Measurements from ENCODE around the gene KAT6B. TPM values are rescaled to one million over a fixed set of nuclear protein-coding genes. Genes with fewer than 3 reads are reported as not detected.

The KAT6B gene
- total RNA-seq, 2 donors from 2014 or later = 25.2 to 37.0 TPM

GRCh38 chr10:74927701-74928100 lies 101.3 kb downstream of the KAT6B start:
- DNase-seq = no peak
- no peak for ATAC-seq
- intact Hi-C loops (cut with DNase I) = no loop called here

GRCh38 chr10:74928742-74929191 lies 102.4 kb downstream of the KAT6B start:
- ATAC-seq = no peak
- no peak for DNase-seq
- intact Hi-C loops (cut with DNase I) = no loop called here

- ATAC-seq = peak in 1 of 2 donors; percentile 28
- intact Hi-C loops (cut with DNase I) = no loop called here
- DNase-seq = no peak
Measured at GRCh38 chr10:74929197-74929596, 102.8 kb downstream of the KAT6B start.

- ATAC-seq (no peak), DNase-seq (no peak)
- intact Hi-C loops (cut with DNase I) = no loop called here
Measured at GRCh38 chr10:74930965-74931364, 104.6 kb downstream of the KAT6B start.

GRCh38 chr10:74932648-74933047 lies 106.2 kb downstream of the KAT6B start:
- intact Hi-C loops (cut with DNase I) = no loop called here
- peak; percentile 76 for DNase-seq
- peak; percentile 47 to 57 for ATAC-seq

GRCh38 chr10:74934100-74934812 lies 107.9 kb downstream of the KAT6B start:
- DNase-seq = no peak
- ATAC-seq = no peak
- intact Hi-C loops (cut with DNase I) = no loop called here

- DNase-seq (no peak), ATAC-seq (peak in 1 of 2 donors; percentile 76)
- intact Hi-C loops (cut with DNase I) = no loop called here
Measured at GRCh38 chr10:74936577-74937265, 110.3 kb downstream of the KAT6B start.

- DNase-seq (no peak), ATAC-seq (peak in 1 of 2 donors; percentile 36)
- intact Hi-C loops (cut with DNase I) = no loop called here
Measured at GRCh38 chr10:74937266-74937856, 111.0 kb downstream of the KAT6B start.

- intact Hi-C loops (cut with DNase I) = no loop called here
- DNase-seq (no peak), ATAC-seq (no peak)
Measured at GRCh38 chr10:74944205-74944604, 117.8 kb downstream of the KAT6B start.

- ATAC-seq = no peak
- intact Hi-C loops (cut with DNase I) = no loop called here
Measured at GRCh38 chr10:74947781-74948401, 121.5 kb downstream of the KAT6B start.

GRCh38 chr10:74949034-74949832 lies 122.8 kb downstream of the KAT6B start:
- intact Hi-C loops (cut with DNase I) = no loop called here
- ATAC-seq (no peak), DNase-seq (no peak)

More at GRCh38 chr10:74947781-74948401, 121.5 kb downstream of the KAT6B start:
- no peak for DNase-seq

GRCh38 chr10:74949843-74950765 lies 123.7 kb downstream of the KAT6B start:
- ATAC-seq (peak in 1 of 2 donors; percentile 61), DNase-seq (no peak)
- intact Hi-C loops (cut with DNase I) = no loop called here

- no peak for DNase-seq
- ATAC-seq = no peak
- intact Hi-C loops (cut with DNase I) = no loop called here
Measured at GRCh38 chr10:74953214-74953613, 126.8 kb downstream of the KAT6B start.

GRCh38 chr10:74955796-74956195 lies 129.4 kb downstream of the KAT6B start:
- no peak for DNase-seq
- no peak for ATAC-seq
- intact Hi-C loops (cut with DNase I) = no loop called here

GRCh38 chr10:74956555-74957111 lies 130.2 kb downstream of the KAT6B start:
- no peak for ATAC-seq
- intact Hi-C loops (cut with DNase I) = no loop called here
- DNase-seq = no peak

- DNase-seq (no peak), ATAC-seq (no peak)
- intact Hi-C loops (cut with DNase I) = no loop called here
Measured at GRCh38 chr10:74957285-74957961, 131.0 kb downstream of the KAT6B start.

- DNase-seq (no peak), ATAC-seq (no peak)
- intact Hi-C loops (cut with DNase I) = no loop called here
Measured at GRCh38 chr10:74958316-74958715, 131.9 kb downstream of the KAT6B start.

Measured in left cardiac atrium (tissue), 4 donors.